Glomerular visceral epithelial cell (primary cell): ENCODE results near the gene SLC8A1.

Source experiments
- DNase-seq: peaks from one replicate; pipeline ENCODE4 v3.0.0-alpha.2; 2016; ENCODE audit errors: extremely low spot score

The SLC8A1 gene

GRCh38 chr2:40421631-40422297, 30.1 kb downstream of the SLC8A1 start:
- no peak for DNase-seq

DNA sequence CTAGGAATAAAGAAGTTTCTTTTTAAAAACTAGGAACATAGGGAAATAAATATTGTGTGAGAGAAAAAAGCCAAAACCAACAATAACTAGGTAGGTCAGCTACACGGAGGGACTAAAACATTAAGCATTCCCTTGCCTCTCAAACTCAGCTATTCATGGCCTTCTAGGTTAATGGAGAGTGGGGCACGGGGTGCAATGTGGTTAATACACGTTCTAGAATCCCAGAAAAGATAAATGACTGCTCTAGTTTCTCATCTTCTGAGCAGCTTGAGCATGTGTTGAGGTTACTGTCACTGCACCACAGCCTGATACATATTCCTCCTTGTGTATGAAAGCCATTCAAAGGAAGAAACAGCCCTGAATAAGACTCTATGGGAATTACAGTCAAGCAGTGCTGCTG, 31.4 kb downstream of the SLC8A1 start:
- no peak for DNase-seq

GRCh38 chr2:40419364-40419762, 32.5 kb downstream of the SLC8A1 start:
- no peak for DNase-seq

DNA sequence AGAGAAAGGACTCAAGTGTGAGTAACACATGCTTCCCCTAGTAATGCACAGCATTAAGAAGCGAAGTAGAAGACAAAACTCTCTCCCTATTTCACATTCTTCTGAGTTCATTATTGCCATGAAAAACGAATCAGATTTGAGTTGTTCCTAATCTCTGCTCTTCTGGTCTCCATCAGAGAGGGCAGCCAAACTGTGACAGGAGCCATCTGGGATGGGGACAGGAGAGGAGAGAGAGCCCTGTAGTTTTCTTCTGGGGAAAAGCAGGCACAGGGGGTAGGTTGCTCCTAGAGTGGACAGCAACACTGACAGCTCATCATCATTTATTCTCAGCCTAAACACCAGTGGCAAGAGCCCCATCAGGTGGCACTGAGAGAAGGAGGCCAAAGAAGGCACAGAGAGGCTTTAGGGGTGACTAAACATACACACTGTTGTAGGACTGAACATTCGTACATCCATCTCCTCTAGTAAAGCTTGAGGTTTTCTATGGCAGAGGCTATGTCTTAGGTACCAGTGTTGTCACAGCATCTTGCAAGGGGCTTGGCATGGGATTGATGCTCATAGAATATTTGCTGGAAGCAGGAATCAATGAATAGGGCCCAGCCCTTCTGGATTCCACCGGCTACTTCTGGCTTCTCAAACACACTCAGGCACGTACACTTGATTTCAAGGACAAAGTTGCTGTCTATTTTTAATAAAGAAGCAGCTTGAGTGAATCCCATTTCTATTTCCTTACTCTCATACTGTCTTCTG, 33.1 kb downstream of the SLC8A1 start:
- DNase-seq = no peak

GRCh38 chr2:40416486-40416885, 35.4 kb downstream of the SLC8A1 start:
- DNase-seq = no peak

GRCh38 chr2:40415391-40415790, 36.5 kb downstream of the SLC8A1 start:
- DNase-seq = no peak

DNA sequence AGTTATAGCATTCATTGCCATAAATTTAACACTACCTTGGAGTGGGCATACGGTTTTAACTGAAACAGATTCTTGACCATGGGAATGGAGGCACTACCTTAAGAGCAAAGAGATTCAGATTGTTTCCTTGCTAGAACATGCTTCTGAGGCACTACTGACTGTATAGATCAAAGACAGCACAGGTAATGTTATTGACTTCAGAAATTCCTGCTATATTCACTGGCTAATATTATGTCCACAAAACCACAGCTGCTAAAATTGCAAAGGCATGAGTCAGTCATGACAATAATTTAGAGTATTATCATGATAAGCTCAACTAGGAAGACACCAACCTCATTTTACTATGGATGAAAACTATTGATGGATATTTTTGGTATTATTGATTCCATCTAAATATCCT, 39.4 kb downstream of the SLC8A1 start:
- DNase-seq = peak; percentile 42

DNA sequence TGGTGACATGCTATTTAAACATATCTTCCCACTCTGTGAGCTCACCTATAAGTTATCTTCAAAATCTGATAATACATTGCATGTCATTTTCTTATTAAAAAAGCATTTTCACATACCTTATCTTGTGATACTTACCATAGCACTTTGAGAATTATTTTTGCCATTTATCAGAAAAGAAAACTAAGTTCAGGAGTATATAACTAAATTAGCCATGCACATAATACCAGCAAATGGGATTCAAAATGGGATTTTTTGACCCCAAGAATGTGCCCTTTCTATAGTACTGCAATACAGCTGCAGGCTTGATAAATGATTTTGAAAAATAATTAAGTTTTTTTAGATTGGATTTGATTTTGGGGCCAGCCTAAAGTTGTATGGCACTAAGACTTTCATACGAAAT, 41.2 kb downstream of the SLC8A1 start:
- DNase-seq = no peak

DNA sequence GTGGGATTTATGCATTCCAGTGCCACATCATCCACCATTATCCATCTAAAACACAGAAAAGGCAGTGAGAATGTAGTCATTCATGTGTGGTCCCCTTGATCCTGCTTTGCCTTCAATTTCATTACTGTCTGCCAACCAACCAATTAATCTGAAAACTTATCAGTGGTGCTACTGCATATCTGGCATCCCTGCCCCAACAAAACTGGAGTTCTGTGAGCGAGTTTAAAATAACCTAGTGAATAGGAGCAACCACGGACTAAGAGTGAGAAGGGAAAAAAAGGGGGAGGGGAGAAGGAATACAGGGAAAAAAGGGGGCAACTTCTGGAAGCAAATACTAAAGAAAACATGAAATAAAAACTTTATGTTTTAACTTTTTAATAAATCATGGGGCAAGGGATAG, 42.2 kb downstream of the SLC8A1 start:
- no peak for DNase-seq

DNA sequence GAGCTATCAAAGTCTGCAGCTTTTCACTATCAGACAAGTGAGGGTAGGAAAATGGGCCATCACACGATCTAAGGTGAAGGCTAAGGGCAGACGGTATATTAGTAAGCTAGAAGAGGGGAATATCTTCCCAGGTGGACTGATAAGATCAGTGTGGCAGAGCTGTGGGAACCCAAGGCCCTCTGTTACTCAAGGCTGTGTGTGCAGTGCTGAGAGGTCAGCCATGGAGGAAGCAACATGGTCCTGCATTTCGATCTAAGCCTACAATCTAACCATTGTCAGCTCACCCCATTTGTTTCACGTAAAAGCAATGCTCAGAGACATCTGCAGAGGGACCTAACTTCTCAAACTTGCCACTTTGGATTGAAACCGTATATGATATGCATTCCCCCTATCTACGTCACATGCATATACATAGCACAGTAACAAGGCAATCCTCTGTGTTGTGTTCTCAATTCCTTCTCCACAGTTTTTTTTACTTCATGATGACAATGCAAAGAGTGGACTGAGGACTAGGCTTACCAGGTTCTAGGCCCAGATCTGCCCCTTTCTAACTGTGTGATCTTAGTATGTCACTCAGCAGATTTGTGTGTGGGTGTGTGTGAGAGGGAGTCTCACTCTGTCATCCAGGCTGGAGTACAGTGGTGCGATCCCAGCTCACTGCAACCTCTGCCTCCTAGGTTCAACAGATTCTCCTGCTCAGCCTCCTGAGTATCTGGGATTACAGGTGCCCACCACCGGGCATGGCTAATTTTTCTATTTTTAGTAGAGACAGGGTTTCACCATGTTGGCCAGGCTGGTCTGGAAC, 45.2 kb downstream of the SLC8A1 start:
- no peak for DNase-seq

GRCh38 chr2:40405465-40405864, 46.4 kb downstream of the SLC8A1 start:
- peak; percentile 61 for DNase-seq

DNA sequence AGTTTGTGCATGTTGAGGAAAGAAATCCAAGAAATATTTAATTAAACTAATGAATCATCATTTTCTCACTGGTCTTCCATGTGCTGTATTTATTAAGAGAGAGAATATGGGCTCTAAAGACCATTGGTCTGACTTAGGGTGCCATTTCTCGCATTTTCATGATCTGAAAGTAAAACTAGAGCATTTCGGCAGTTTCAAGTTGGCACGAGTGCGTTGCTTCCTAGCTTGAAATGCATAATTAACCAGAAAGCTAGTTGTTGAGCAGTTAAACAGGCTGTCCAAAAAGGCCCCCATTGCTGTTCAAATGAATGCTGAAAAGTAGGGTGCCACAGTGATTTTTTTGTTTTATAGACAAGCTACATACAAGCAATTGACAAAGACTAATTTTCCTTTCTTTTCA, 47.4 kb downstream of the SLC8A1 start:
- no peak for DNase-seq

- peak; percentile 36 for DNase-seq
These were observed 48.6 kb downstream of the SLC8A1 start for GRCh38 chr2:40403233-40403836.

DNA sequence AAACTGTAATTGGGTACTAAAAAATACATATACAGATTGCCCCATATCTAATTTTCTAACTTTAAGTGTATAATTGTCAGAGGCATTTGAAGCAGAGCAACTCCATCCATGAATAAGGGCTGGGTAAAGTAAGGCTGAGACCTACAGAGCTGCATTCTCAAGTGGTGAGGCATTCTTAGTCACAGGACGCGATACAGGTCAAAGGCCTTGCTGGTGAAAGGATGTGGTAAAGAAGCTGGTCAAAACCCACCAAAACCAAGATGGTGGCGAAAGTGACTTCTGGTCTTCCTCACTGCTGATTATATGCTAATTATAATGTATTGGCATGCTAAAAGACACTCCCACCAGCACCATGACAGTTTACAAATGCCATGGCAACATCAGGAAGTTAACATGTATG, 50.0 kb downstream of the SLC8A1 start:
- peak; percentile 84 for DNase-seq

DNA sequence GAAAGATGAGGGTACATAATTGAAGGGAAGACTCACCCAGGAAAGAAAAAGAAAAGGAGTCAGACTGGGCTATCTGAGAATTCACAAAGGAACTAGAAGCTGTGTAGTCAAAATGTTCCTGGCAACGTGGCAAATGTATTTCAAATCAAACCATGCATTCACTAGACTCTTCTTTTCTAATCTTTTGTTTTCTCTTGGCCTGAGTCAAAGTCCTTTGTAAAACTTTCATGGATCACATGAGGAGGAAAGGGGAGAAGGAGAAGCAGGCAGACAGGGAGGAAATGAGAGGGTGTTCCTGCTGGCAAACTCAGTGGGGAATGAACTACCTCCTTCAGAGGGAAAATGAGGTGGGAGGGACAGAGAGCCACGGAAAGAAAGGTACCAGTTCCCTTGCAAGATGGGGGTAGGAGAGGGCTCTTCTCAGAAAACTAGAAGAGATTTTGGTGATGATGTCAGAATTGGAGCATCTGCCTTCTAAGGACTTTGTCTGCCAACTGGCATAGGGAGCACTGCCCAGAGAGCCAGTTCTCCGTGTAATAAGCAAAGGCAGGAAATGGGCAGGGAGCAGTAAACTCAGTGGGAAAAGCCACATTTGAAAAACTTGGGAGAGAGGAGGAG, 51.4 kb downstream of the SLC8A1 start:
- DNase-seq = peak; percentile 27

- DNase-seq = no peak
These were observed 54.1 kb downstream of the SLC8A1 start for GRCh38 chr2:40397765-40398164.

DNA sequence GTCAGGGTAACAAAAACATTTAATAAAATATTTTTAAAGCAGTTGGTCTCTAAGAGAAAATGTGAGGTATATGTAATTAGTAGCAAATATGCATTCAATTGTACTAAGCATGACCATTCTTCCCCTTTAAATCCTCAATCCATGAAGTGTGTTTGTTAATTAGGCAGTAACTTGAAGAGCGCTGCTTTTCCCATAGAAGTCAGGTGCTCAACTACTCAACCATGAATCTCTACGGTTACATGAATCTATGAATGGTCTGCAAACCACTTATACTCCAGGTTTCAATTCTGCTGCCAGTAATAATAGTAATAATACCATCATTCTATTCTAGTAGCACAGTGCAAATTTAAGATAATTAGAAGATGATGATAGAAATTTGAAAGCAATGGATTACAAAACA, 55.8 kb downstream of the SLC8A1 start:
- DNase-seq = no peak

DNA sequence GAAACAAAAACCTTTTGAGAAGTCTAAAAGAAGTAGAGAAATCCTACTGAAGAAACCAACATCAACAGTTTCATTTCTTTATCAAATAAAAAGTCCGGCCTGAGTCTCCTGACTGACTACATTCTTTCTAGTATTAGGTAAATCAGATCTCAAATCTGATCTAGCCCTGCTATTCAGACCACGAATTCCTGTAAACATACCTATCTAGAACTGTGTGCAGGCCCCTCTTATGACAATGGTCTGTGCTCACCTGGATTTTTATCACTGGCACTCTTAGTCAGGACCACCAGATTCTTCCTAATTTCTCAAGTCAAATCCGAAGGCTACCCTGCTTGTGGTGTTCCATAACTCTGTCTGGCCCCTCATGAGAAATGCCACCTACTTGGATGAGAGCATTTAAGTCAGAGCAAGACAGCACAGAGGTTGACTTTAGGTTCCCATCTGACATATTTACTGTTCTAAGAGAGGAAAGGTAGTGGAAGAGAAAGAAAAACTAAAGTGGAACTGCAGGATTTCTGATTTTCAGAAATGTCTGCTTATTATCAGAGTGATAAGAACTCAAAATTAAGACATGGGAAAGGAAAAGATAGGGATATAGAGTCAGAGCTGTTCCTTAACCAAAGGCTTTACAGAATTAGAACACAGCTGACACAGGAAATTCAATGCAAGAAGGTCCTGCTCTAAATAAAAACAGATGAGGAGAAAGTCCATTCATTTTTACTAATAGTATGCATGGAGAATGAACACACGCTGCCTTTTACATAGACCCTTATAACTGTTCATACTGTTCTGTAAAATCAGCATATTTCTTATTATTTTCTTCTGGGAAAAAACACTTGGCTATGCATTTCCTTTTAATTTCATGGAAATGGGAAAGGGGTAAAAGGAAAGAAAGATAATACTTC, 56.5 kb downstream of the SLC8A1 start:
- no peak for DNase-seq

GRCh38 chr2:40394597-40394996, 57.3 kb downstream of the SLC8A1 start:
- DNase-seq = no peak

DNA sequence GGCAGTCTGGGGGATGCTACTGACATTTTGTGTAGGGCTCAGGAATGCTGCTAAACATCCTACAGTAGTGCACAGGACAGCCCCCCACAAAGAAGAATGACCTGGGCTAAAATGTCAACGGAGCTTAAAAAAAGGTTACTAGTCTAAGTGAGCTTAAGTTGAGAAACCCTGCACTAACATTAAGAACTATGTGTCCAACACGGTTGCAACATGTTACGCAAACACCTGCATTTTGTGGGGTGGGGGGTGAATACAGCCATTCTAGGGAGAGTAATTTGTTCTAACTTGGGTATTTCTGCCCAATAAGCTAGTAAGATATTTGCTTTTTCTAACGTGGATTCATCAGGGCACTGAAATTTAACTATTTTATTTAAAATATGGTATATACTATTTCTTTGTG, 57.9 kb downstream of the SLC8A1 start:
- DNase-seq = no peak

- DNase-seq = no peak
These were observed 63.7 kb downstream of the SLC8A1 start for GRCh38 chr2:40388161-40388560.
